Renal cortical epithelial cell (primary cell): ENCODE results near the gene PPP1R9B. TPM values are rescaled to one million over a fixed set of nuclear protein-coding genes. Genes with fewer than 3 reads are reported as not detected.

Source experiments
- DNase-seq: peaks from one replicate; pipeline ENCODE4 v3.0.0-alpha.2; 2011; ENCODE audit warnings: low read depth
- total RNA-seq: library from RNA; depleted of rRNA; stranded (reverse); fragments of >200 nt; gene quantifications from 2 replicates; pipeline ENCODE4 v1.2.3, GENCODE V29; 2014

Gene PPP1R9B
- total RNA-seq, 1 donor from 2014 or later = 39.9 TPM

DNA sequence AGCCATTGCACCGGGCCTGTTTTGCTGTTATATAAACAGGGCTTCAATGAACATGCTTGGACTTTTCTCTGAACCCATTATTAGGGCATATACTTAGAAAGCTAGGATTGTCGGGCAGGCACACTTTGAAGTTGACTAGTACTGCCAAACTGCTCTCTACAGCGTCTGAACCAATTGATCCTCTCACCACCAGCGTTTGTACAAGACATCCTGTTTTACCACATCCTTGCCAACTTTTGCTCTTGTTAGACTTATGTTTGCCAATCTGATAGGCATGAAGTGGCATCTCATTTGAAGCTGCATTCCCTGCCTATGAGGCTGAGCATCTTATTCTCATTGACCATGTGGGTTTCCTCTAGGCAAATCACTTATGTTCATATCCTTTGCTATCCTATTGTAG is 7.4 kb upstream of the PPP1R9B start:
- no peak for DNase-seq

GRCh38 chr17:50155115-50155819 is 4.8 kb upstream of the PPP1R9B start:
- no peak for DNase-seq

- no peak for DNase-seq
Measured at GRCh38 chr17:50154604-50155003, 4.1 kb upstream of the PPP1R9B start.

DNA sequence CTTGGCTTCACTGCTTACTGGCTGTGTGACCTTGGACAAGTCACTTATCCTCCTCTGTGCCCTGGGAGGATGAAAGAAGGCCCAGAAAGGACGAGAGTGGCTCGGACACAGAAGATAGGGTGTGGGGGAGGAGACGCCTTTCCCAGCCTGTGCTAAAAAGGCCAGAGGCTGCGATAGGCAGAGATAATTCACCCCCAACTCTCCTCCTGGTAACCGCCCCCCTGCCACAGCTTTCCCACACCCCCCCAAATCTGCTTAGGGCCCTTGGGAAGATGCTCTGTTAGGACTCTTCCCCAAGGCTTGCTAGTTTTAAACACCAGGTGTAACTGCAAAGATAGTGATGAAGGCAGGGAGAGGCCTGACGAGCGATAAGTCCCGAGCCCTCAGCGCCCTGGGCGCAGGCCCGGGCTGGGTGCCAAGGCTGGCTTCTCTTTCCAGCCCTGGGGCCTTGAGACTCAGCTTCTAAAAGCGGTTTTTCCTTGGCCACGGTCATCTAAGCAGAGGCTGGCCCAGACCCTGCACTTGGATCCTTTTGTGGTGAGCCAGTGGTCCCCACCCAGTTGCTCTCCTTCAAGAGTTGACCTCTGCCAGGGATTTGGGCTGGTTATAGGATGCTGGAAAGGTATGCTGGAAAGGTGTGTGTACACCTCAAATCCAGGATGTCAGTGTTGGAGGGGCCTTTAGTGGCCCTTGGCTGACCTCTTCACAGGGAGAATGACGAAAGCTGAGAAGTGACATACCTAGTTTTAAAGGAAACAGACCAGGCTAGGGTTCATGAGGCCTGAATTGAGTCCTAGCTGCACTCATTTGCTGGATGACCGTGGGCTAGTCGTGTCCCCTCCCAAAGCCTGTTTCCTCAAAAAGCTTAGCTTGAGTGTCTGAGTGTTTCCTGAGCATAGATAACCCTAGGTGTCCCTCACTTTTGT is 3.4 kb upstream of the PPP1R9B start:
- DNase-seq = no peak

GRCh38 chr17:50152736-50153135 is 2.3 kb upstream of the PPP1R9B start:
- no peak for DNase-seq

DNA sequence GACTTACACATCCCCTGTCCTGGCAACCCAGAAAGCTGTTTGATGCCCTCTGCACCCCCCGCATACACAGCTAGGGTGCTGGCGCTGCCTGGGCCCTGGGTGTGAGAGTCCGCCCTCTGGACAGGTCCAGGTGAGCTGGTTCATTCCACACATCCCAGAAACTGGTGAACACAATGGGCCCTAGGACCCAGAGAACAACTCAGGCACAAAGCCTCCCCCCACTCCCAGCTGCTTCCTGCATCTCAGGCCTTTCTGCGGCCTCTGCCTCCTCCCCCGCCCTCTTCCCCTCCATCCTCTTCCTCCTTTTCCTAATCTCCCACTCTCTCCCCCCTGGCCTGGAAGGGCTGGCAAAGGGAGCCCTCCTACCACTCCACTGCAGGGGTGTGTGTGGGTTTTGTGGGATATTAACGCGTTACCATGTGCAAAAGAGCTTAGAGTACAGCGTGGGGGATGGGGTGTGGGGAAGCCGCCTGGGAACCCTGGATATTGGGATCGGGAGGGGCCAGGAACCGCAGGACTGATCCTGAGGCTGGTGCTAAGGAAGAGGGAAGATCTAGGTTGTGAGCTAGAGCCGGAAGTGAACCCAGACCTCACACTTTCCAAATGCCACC is 1.6 kb upstream of the PPP1R9B start:
- peak; percentile 85 for DNase-seq

DNA sequence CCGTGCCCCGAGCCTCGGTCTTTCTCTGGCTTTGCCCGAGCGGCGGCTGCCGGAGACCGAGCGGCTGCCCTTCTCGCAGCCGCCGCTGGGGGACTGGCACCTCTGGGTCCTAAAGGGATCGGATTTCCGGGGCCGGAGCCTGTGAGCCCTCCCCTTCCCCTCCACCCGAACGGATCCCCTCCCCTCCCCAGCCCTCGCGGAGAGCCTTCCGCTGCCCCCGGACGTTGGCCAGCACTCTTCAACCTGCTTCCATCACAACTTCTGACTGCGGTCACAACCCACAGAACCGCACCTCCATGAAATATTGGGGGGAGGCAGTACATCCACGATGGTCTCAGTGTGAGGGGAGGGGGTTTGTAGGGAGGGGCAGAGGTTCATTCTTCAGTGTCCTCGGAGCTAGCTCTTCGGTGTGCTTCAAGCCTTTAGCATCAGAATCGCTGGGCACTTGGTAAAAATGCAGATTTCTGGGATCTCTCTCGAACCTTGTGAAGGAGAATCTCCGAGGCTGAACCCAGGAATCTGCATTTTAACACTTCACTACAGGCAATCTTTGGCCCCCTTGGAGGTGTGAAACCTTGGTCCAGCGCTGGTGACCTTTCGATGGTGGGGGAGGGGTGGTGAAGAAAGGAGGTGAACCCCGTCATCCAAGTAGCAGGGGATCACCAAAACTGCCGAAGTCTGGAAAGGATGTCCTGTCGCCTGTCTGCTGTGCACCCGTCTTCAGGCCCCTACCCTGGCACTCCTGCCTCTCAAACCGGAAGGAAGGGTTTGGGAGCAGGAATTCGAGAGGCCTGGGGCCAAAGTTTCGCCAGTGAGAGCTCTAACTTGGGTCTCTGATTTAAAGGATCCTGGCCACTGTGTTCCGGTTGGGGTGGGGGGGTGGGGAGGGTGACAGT is 812 bp upstream of the PPP1R9B start:
- peak; percentile 70 for DNase-seq

- no peak for DNase-seq
Measured at GRCh38 chr17:50149417-50150353, 792 bp downstream of the PPP1R9B start.

DNA sequence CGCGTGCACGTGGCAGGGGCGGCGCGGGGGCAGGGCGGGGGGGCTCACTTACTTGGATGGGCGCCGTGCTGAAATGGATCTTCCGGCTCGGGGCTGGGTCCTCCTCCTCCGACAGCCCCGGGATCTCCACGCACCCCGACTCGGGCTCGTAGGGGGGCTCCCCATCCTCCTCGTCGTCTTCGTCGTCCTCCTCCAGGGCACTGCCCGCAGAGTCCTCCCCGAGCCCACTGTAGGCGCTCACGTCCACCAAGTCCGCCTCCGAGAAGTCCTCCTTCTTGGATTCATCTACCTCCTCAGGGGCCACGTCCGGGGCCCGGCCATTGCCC is 1.4 kb downstream of the PPP1R9B start:
- no peak for DNase-seq

GRCh38 chr17:50148226-50149090 is 2.0 kb downstream of the PPP1R9B start:
- no peak for DNase-seq

DNA sequence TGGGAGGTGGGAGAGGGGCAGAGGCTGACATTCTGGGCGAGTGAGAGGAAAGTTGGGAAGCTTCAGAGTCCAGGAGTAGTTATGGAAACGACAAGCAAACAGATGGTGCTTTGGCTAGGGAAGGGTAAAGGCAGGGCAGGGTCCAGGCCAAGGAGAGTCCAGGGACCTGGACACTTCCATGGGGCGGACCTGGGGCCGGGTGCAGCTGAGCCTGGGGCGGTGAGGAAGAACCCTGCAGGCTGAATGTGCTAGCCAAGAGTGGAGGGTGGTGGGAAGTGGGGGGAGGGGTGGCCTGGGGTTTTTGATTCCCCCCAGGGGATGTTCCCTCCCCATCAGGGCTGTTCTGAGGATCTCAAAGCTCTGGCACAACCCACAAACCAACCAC is 2.6 kb downstream of the PPP1R9B start:
- no peak for DNase-seq

GRCh38 chr17:50146927-50147665 is 3.4 kb downstream of the PPP1R9B start:
- no peak for DNase-seq

DNA sequence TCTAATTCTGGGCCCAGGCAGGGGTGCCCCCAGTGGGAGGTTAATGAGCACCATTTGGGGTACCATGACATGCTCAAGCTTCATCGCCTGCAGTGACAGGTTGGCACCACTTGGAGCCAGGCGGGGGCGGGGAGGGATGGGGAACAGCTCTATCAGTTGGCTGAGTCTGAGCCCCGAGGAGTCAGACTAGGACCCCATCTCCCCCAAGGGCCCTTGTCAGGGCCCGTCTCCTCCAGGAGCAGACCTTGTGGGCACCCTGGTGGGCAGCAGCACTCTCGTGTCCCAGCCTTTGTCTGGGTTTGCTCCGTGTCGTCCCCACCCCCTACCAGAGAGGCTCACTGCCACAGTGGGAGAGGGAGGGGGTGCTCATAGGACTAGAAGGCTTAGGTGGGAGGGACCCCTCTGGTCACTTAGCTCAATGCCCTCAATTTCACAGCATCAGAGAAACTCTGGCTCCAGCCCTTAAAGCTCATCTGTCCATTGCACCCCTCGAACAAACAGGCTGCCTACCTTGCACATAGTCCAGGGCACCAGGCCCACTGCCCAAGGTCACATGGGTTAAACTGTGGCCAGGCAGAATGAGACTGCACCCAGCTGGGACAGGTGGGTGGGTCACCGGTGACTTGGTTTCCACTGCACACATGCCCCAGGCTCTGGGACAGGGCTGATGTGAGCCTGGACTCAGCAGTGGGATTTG is 4.1 kb downstream of the PPP1R9B start:
- DNase-seq = no peak

- DNase-seq = no peak
Measured at GRCh38 chr17:50145532-50146229, 4.8 kb downstream of the PPP1R9B start.

- no peak for DNase-seq
Measured at GRCh38 chr17:50144845-50145531, 5.5 kb downstream of the PPP1R9B start.

DNA sequence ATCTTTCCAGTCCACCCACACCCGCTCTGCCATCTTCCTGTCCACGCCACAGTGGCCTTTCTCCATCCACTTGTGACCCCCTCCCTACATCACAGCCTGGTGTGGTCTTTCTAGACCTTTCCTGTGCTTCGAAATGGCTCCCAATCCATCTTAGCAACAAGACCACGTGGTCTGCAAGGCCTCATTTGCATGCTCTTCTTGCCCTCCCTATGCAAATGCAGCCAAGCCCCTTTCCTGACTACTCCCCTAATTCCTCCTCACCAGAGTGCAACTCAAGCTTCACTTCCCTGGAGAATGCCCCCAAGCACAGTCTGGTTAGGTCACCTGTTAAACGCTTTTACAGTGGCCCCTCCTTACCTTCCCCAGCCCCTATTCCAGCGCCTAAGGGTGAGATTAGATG is 6.1 kb downstream of the PPP1R9B start:
- DNase-seq = no peak
